Measurements from ENCODE around the gene PTPRT.

PTPRT gene

GRCh38 chr20:42549496-42549895 is 640.2 kb downstream of the PTPRT start:
- no peak for DNase-seq (ENCODE audit: low spot score)

- DNase-seq (ENCODE audit: low spot score) = no peak
These were observed 644.8 kb downstream of the PTPRT start for GRCh38 chr20:42544926-42545325.

GRCh38 chr20:42532831-42533230 is 656.9 kb downstream of the PTPRT start:
- no peak for DNase-seq (ENCODE audit: low spot score)

- DNase-seq (ENCODE audit: low spot score) = no peak
These were observed 658.2 kb downstream of the PTPRT start for GRCh38 chr20:42531508-42531961.

GRCh38 chr20:42530855-42531448 is 658.8 kb downstream of the PTPRT start:
- no peak for DNase-seq (ENCODE audit: low spot score)

GRCh38 chr20:42530191-42530590 is 659.5 kb downstream of the PTPRT start:
- DNase-seq (ENCODE audit: low spot score) = no peak

GRCh38 chr20:42524058-42524457 is 665.6 kb downstream of the PTPRT start:
- DNase-seq (ENCODE audit: low spot score) = no peak

- DNase-seq (ENCODE audit: low spot score) = no peak
These were observed 673.0 kb downstream of the PTPRT start for GRCh38 chr20:42516692-42517091.

- no peak for DNase-seq (ENCODE audit: low spot score)
These were observed 679.0 kb downstream of the PTPRT start for GRCh38 chr20:42510686-42511085.

- DNase-seq (ENCODE audit: low spot score) = no peak
These were observed 681.8 kb downstream of the PTPRT start for GRCh38 chr20:42507874-42508273.

- no peak for DNase-seq (ENCODE audit: low spot score)
These were observed 683.3 kb downstream of the PTPRT start for GRCh38 chr20:42506397-42506796.

- DNase-seq (ENCODE audit: low spot score) = no peak
These were observed 687.1 kb downstream of the PTPRT start for GRCh38 chr20:42502591-42502990.

GRCh38 chr20:42496595-42496994 is 693.1 kb downstream of the PTPRT start:
- no peak for DNase-seq (ENCODE audit: low spot score)

GRCh38 chr20:42494290-42494689 is 695.4 kb downstream of the PTPRT start:
- DNase-seq (ENCODE audit: low spot score) = no peak

GRCh38 chr20:42493001-42493400 is 696.7 kb downstream of the PTPRT start:
- no peak for DNase-seq (ENCODE audit: low spot score)

- no peak for DNase-seq (ENCODE audit: low spot score)
These were observed 697.4 kb downstream of the PTPRT start for GRCh38 chr20:42492290-42492689.

- no peak for DNase-seq (ENCODE audit: low spot score)
These were observed 704.1 kb downstream of the PTPRT start for GRCh38 chr20:42485556-42485955.

- no peak for DNase-seq (ENCODE audit: low spot score)
These were observed 704.8 kb downstream of the PTPRT start for GRCh38 chr20:42484790-42485375.

GRCh38 chr20:42484335-42484734 is 705.4 kb downstream of the PTPRT start:
- no peak for DNase-seq (ENCODE audit: low spot score)

GRCh38 chr20:42483730-42484303 is 705.9 kb downstream of the PTPRT start:
- peak; percentile 77 for DNase-seq (ENCODE audit: low spot score)

- DNase-seq (ENCODE audit: low spot score) = no peak
These were observed 706.9 kb downstream of the PTPRT start for GRCh38 chr20:42482808-42483207.

- no peak for DNase-seq (ENCODE audit: low spot score)
These were observed 713.9 kb downstream of the PTPRT start for GRCh38 chr20:42475773-42476172.

- DNase-seq (ENCODE audit: low spot score) = no peak
These were observed 715.1 kb downstream of the PTPRT start for GRCh38 chr20:42474646-42475045.

GRCh38 chr20:42472198-42472597 is 717.5 kb downstream of the PTPRT start:
- no peak for DNase-seq (ENCODE audit: low spot score)
